ENCODE data around the gene AKT1S1.
"Not testable (repeated sequence)": the region's sequence is repeated elsewhere in the genome, so short reads cannot be mapped to it uniquely, and the experiment has no call there.

AKT1S1 gene

GRCh38 chr19:49839713-49840112 lies 37.4 kb downstream of the AKT1S1 start:
- DNase-seq (ENCODE audit: low read depth in 3 of 3, low spot score in 1 of 3) = no peak

- no peak for DNase-seq (ENCODE audit: low read depth in 3 of 3, low spot score in 1 of 3)
These were observed 38.1 kb downstream of the AKT1S1 start for GRCh38 chr19:49838885-49839588.

GRCh38 chr19:49837425-49837824 lies 39.7 kb downstream of the AKT1S1 start:
- no peak for DNase-seq (ENCODE audit: low read depth in 3 of 3, low spot score in 1 of 3)

GRCh38 chr19:49837009-49837310 lies 40.2 kb downstream of the AKT1S1 start:
- DNase-seq (ENCODE audit: low read depth in 3 of 3, low spot score in 1 of 3) = no peak

- no peak for DNase-seq (ENCODE audit: low read depth in 3 of 3, low spot score in 1 of 3)
These were observed 40.8 kb downstream of the AKT1S1 start for GRCh38 chr19:49836176-49837008.

- no peak for DNase-seq (ENCODE audit: low read depth in 3 of 3, low spot score in 1 of 3)
These were observed 41.6 kb downstream of the AKT1S1 start for GRCh38 chr19:49835562-49835961.

- DNase-seq (ENCODE audit: low read depth in 3 of 3, low spot score in 1 of 3) = no peak
These were observed 43.6 kb downstream of the AKT1S1 start for GRCh38 chr19:49833599-49833998.

- DNase-seq (ENCODE audit: low read depth in 3 of 3, low spot score in 1 of 3) = no peak
These were observed 44.6 kb downstream of the AKT1S1 start for GRCh38 chr19:49832556-49832955.

GRCh38 chr19:49831592-49831991 lies 45.6 kb downstream of the AKT1S1 start:
- DNase-seq (ENCODE audit: low read depth in 3 of 3, low spot score in 1 of 3) = no peak

GRCh38 chr19:49830766-49831165 lies 46.4 kb downstream of the AKT1S1 start:
- DNase-seq (ENCODE audit: low read depth in 3 of 3, low spot score in 1 of 3) = no peak

GRCh38 chr19:49829721-49830120 lies 47.4 kb downstream of the AKT1S1 start:
- no peak for DNase-seq (ENCODE audit: low read depth in 3 of 3, low spot score in 1 of 3)

- DNase-seq (ENCODE audit: low read depth in 3 of 3, low spot score in 1 of 3) = no peak
These were observed 48.0 kb downstream of the AKT1S1 start for GRCh38 chr19:49829200-49829599.

- no peak for DNase-seq (ENCODE audit: low read depth in 3 of 3, low spot score in 1 of 3)
These were observed 50.1 kb downstream of the AKT1S1 start for GRCh38 chr19:49827034-49827433.

GRCh38 chr19:49824662-49825061 lies 52.5 kb downstream of the AKT1S1 start:
- DNase-seq (ENCODE audit: low read depth in 3 of 3, low spot score in 1 of 3) = no peak

- no peak for DNase-seq (ENCODE audit: low read depth in 3 of 3, low spot score in 1 of 3)
These were observed 53.7 kb downstream of the AKT1S1 start for GRCh38 chr19:49823472-49823871.

- DNase-seq (ENCODE audit: low read depth in 3 of 3, low spot score in 1 of 3) = no peak
These were observed 57.0 kb downstream of the AKT1S1 start for GRCh38 chr19:49820125-49820524.

- DNase-seq (ENCODE audit: low read depth in 3 of 3, low spot score in 1 of 3) = not testable (repeated sequence)
These were observed 57.6 kb downstream of the AKT1S1 start for GRCh38 chr19:49819452-49820115.
